CD4-positive, alpha-beta T cell (primary cell): ENCODE results near the gene STYXL1. TPM values are rescaled to one million over a fixed set of nuclear protein-coding genes. Genes with fewer than 3 reads are reported as not detected.

Experiments
- ATAC-seq: fragments of 200-7000 bp; cut with Tn5 transposase; one replicate; pipeline ENCODE4 v1.10.0; 2022; ENCODE audit warnings: mild to moderate bottlenecking; ENCODE audit not compliant: poor library complexity
- CTCF ChIA-PET: fragments of 350-600 bp; sonication (Branson Sonifier 250); formaldehyde crosslinking; loops from one replicate; lab custom pipeline; 2021; ENCODE audit warnings: antibody characterized with exemption, inconsistent platforms; lab: Charles Lee
- POLR2A ChIA-PET: fragments of 350-600 bp; sonication (Branson Sonifier 250); formaldehyde crosslinking; loops from one replicate; lab custom pipeline; 2021; ENCODE audit warnings: antibody characterized with exemption, inconsistent platforms; lab: Charles Lee
- DNase-seq, 14 experiments: peaks; one replicate each; pipeline ENCODE4 v3.0.0-alpha.2; 2013 to 2020; ENCODE audit warnings: mixed read lengths in 2 of 14
- H3K27ac ChIP-seq, 2 donors: one replicate each; pipeline versions ENCODE4 v1.5.1 to v1.7.0; 2013; ENCODE audit warnings: low read length in 2 of 2, low read depth in 1 of 2, mild to moderate bottlenecking in 1 of 2
- H3K27me3 ChIP-seq, 2 experiments: 1 replicate in 1 of 2; 2 replicates in 1 of 2; pipeline versions ENCODE4 v1.6.1 to v1.7.0; 2013; ENCODE audit warnings: low read length in 2 of 2, control low read depth in 1 of 2, mild to moderate bottlenecking in 1 of 2, moderate library complexity in 1 of 2; ENCODE audit not compliant: insufficient read depth in 2 of 2, control insufficient read depth in 1 of 2
- H3K36me3 ChIP-seq: one replicate; pipeline ENCODE4 v1.6.1; 2013; ENCODE audit warnings: low read length, control low read depth; ENCODE audit not compliant: insufficient read depth
- H3K4me1 ChIP-seq: one replicate; pipeline ENCODE4 v1.6.1; 2013; ENCODE audit warnings: low read length, control low read depth; ENCODE audit not compliant: insufficient read depth
- H3K4me3 ChIP-seq: one replicate; pipeline ENCODE4 v1.5.1; 2013; ENCODE audit warnings: mild to moderate bottlenecking, low read length, moderate library complexity
- H3K9me3 ChIP-seq, 2 experiments: 1 replicate in 1 of 2; 2 replicates in 1 of 2; pipeline versions ENCODE4 v1.6.1 to v1.7.0; 2013; ENCODE audit warnings: low read length in 2 of 2, mild to moderate bottlenecking in 2 of 2, control low read depth in 1 of 2, moderate library complexity in 1 of 2; ENCODE audit not compliant: control insufficient read depth in 1 of 2, insufficient read depth in 1 of 2
- H3K27ac Mint-ChIP-seq: one replicate; pipeline ENCODE4 v1.8.0; 2020; ENCODE audit warnings: mixed read lengths
- H3K27me3 Mint-ChIP-seq: one replicate; pipeline ENCODE4 v1.8.0; 2021; ENCODE audit warnings: mixed read lengths
- H3K36me3 Mint-ChIP-seq: one replicate; pipeline ENCODE4 v1.8.0; 2021; ENCODE audit warnings: low read depth, mixed read lengths
- H3K4me1 Mint-ChIP-seq: one replicate; pipeline ENCODE4 v1.8.0; 2021; ENCODE audit warnings: low read depth, mixed read lengths
- H3K4me3 Mint-ChIP-seq: one replicate; pipeline ENCODE4 v1.8.0; 2020; ENCODE audit warnings: mild to moderate bottlenecking, mixed read lengths
- H3K9me3 Mint-ChIP-seq: one replicate; pipeline ENCODE4 v1.8.0; 2020; ENCODE audit warnings: mixed read lengths
- CTCF ChIP-seq: fragments of 200-600 bp; IDR thresholded peaks from one replicate; pipeline ENCODE4 v1.8.0; 2022; ENCODE audit warnings: antibody characterized with exemption, mild to moderate bottlenecking
- intact Hi-C, 2 experiments: fragments of 100-400 bp; cut with DNase I in 1 of 2; cut with micrococcal nuclease in 1 of 2; formaldehyde crosslinking; loops; one replicate each; pipeline versions ENCODE4 v1.15.1 to v1.9.0; 2023 to 2025; cut with DNase I, micrococcal nuclease
- total RNA-seq, 174 experiments: library from RNA in 2 of 174; stranded (reverse) in 2 of 174; gene quantifications; one replicate each; pipeline ENCODE4 v1.2.3 and lab custom pipeline; 2021 to 2026

The STYXL1 gene
- total RNA-seq, 2 experiments from 2014 or later, result 8.4 to 8.5 TPM

DNA sequence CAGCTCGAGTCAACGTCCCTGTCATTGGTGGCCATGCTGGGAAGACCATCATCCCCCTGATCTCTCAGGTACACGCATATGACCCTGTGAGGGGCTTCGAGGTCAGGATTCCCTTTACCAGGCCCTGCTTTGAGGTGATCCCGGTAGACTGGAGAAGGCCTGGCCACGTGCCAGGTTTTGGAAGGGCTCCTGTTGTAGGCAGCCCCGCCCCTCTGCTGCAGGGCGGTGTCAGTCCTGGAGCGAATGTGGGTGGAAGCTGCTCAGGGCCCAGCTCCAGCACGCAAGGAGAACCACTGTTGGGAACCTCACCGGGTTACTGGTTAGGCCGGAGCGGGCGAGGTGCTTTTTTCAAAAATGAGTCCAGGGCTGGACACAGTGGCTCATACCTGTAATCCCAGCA lies 15.7 kb upstream of the STYXL1 start:
- Histone ChIP-seq H3K4me1 (no peaks in the 10 kb centered on the region), H3K36me3 (peaks cover 82% of the 10 kb centered on the region), H3K9me3 (no peaks in the 10 kb centered on the region), H3K27ac (no peak overlapping the region), H3K4me3 (no peak overlapping the region), H3K27me3 (no peaks in the 10 kb centered on the region)
- DNase-seq (no peak), ATAC-seq (no peak)
- no peak overlapping the region for H3K27ac Mint-ChIP-seq
- no peak for TF ChIP-seq CTCF
- no peak overlapping the region for H3K4me3 Mint-ChIP-seq
- intact Hi-C loops, result no loop called here
- peaks cover 81% of the 10 kb centered on the region for H3K36me3 Mint-ChIP-seq
- POLR2A ChIA-PET, result no interaction called here
- H3K27me3 Mint-ChIP-seq, result no peaks in the 10 kb centered on the region
- H3K4me1 Mint-ChIP-seq, result no peaks in the 10 kb centered on the region
- no peaks in the 10 kb centered on the region for H3K9me3 Mint-ChIP-seq
- CTCF ChIA-PET, result interaction anchor here (0.6 kb wide), 1 partner anchor 1450 kb away, joined by 4 read pairs; no protein-coding TSS in a partner anchor

DNA sequence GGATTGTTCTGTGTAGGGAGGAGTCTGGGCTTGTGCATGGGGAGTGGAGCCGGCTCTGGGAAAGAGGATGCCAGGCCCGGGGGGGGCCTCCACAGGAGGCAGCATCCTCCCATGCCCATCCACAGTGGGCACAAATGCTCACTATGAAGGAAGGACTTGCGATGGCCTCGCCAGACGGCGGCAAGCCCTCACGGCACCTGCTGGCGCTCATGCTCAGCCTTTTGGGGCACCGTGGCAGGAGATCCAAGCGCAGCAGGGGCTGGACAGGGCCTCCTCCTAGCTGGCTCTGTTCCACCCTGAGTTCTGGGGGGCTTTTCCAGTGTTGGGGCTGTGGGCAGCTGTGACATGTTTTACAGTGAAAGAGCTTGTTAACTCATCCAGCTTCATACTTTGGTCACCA lies 15.3 kb upstream of the STYXL1 start:
- no peak overlapping the region for H3K27ac Mint-ChIP-seq
- no peaks in the 10 kb centered on the region for H3K27me3 Mint-ChIP-seq
- CTCF ChIA-PET, result interaction anchor here (0.6 kb wide), 1 partner anchor 1450 kb away, joined by 4 read pairs; no protein-coding TSS in a partner anchor
- no peak for TF ChIP-seq CTCF
- Histone ChIP-seq H3K4me3 (no peak overlapping the region), H3K27ac (no peak overlapping the region), H3K27me3 (no peaks in the 10 kb centered on the region), H3K4me1 (no peaks in the 10 kb centered on the region), H3K36me3 (peaks cover 86% of the 10 kb centered on the region), H3K9me3 (no peaks in the 10 kb centered on the region)
- no peaks in the 10 kb centered on the region for H3K9me3 Mint-ChIP-seq
- H3K4me3 Mint-ChIP-seq, result no peak overlapping the region
- ATAC-seq, result no peak
- DNase-seq, result no peak
- H3K4me1 Mint-ChIP-seq, result no peaks in the 10 kb centered on the region
- intact Hi-C loops, result no loop called here
- H3K36me3 Mint-ChIP-seq, result peaks cover 85% of the 10 kb centered on the region
- POLR2A ChIA-PET, result no interaction called here

GRCh38 chr7:76062254-76062653 lies 14.5 kb upstream of the STYXL1 start:
- H3K27me3 ChIP-seq, result no peaks in the 10 kb centered on the region
- H3K27ac Mint-ChIP-seq, result no peak overlapping the region
- H3K4me3 Mint-ChIP-seq, result no peak overlapping the region
- intact Hi-C loops, result no loop called here
- H3K36me3 ChIP-seq, result peaks cover 94% of the 10 kb centered on the region
- DNase-seq (no peak), ATAC-seq (no peak)
- ChIA-PET POLR2A (no interaction called here), CTCF (no interaction called here)
- H3K4me1 Mint-ChIP-seq, result no peaks in the 10 kb centered on the region
- no peaks in the 10 kb centered on the region for H3K9me3 ChIP-seq
- no peaks in the 10 kb centered on the region for H3K27me3 Mint-ChIP-seq
- H3K9me3 Mint-ChIP-seq, result no peaks in the 10 kb centered on the region
- H3K4me1 ChIP-seq, result no peaks in the 10 kb centered on the region
- no peak for TF ChIP-seq CTCF
- H3K4me3 ChIP-seq, result no peak overlapping the region
- no peak overlapping the region for H3K27ac ChIP-seq
- H3K36me3 Mint-ChIP-seq, result peaks cover 94% of the 10 kb centered on the region
